Smooth muscle cell of the brain vasculature (primary cell): Measurements from ENCODE around the gene DOCK3.
"Not testable (repeated sequence)": the region's sequence is repeated elsewhere in the genome, so short reads cannot be mapped to it uniquely, and the experiment has no call there.

Source experiments
- DNase-seq: peaks from one replicate; pipeline ENCODE4 v3.0.0-alpha.2; 2012; ENCODE audit warnings: low read depth, low spot score

The DOCK3 gene

GRCh38 chr3:50650018-50650417 lies 24.7 kb upstream of the DOCK3 start:
- no peak for DNase-seq

DNA sequence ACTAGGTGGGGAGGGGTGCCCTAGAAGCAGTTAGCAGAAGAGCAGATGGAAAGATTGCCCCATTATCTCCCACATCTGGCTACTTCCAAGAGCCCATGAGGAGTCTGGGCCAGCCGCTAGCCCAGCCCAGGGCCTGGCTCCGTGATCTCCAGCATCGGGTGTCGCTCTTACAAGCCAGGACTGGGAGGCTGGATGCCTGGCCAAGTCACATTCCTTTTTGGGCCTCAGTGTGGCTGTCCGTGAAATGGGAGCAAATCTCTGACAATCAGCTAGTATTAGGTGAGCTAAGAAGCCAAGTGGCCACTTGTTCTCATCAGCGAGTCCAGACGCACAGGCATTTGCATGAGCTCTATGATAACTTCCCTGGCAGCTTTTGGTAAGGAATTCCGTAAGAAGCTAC lies 23.3 kb upstream of the DOCK3 start:
- no peak for DNase-seq

DNA sequence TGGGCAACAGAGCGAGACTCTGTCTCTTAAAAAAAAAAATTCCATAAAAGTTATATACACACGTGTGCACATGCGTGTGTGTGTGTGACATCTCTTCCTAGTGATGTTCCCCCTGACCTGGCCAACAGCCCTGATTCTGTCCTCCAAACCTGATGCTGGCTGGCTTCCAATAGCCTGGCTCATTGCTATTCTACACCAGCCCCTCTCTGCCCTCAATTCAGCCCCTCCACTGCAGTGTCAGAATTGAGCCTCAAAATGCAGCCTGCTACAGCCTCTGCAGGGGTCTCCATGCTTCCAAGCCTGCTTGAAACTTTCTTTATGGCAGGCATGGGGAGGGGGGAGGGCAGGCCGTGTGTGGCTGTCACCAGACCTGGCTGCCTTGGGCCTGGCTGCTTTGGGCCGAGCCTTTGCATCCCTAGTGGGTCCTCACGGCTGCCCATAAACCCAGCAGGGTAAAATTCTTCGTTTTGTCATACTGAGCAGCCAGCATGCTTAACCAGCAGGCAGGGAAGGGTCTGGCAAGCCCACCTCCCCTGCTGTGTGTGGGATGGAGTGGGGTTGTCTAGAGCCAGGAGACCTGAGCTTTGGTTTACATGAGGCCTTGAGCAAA lies 22.7 kb upstream of the DOCK3 start:
- no peak for DNase-seq

DNA sequence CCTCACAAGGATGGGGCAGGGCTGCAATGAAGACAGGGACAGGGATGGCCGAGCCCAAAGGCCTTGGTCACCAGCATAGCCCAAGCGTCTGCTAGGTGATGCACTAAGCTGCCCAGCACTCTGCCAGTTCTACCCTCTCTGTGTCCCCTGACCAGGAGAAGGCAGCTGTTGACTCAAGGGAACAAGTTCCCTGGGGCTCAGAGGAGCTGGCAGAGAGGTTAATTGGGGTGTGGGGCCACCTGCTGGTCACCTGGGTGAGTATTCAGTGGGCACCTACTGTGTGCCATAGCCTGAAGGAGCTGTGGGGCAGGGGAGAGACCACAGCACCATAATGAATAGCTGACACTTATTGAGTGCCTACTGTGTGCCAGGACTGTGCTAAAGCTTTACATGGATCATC lies 22.0 kb upstream of the DOCK3 start:
- DNase-seq: no peak

- no peak for DNase-seq
Observed at GRCh38 chr3:50653937-50654595, 20.7 kb upstream of the DOCK3 start.

DNA sequence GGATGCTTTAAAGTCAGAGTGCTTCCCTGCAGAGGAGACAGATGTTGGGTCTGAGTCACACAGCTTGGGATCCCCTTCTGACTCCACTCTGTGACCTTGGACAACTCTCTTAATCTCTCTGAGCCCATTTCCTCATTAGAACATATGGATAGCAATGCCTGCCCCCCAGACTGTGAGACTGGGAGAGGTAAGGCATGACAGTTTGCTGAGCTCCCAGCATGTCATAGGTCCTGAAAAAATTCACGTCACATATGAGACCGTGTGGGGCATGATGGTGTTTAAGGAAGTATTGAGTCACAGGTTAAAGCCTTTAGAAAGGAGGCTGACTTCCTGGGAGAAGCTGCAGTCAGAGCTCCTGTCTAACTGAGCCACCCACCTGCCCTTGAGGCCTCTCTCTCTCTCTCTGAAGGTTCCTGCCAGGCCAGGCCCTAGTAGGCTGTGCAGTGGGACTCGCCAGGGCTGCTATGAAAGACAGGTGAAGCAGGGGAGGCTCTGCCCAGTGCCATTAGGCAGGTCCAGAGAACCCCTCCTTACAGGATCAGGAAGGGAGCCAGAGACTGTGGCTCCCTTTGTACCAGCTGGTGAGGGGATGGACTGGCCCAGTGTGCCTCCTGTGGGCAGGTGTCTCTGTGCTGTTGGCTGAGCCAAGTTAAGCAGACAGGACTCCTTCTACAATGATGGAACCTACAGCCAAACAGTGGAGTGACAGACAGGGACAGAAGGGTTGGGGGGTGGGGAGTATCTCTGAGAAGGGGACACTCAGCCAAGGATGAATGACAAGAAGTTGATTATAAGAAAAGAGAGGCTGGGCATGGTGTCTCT lies 19.5 kb upstream of the DOCK3 start:
- no peak for DNase-seq

DNA sequence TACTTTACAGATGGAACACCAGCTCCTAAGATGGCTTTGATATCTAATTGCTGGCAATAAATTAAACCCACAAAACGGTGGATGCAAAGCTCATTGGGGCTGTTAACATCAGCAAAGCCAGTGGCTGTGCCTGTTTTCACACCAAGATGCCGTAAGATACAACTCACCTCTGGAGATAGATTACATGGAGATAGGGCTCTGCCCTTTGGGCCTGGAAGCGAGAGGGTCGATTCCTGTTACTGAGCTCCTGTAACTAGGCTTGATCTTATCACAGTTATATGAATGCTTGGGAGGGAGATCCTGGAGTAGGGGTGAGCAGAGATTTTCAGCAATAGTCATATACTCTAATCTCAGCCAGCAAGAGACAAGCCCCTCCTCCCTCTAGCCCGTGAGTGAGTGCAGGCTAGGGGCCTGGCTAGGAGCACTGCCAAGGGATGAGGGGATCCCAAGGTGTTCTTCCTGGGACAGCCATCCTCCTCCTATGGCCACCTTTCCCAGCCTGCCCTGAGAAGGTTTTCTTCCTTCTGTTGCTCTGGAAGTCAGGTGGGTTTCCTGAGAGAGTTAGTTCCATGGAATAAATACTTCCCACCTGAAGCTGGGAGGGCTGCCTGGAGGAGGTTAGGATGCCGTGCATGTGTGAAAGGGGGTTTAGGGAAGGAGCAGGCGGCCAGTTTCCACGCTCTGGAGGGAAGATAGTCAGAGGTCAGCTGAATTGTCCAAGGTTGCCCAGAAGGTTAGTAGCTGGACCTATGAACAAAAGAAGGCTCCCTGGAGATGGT lies 18.1 kb upstream of the DOCK3 start:
- DNase-seq: no peak

DNA sequence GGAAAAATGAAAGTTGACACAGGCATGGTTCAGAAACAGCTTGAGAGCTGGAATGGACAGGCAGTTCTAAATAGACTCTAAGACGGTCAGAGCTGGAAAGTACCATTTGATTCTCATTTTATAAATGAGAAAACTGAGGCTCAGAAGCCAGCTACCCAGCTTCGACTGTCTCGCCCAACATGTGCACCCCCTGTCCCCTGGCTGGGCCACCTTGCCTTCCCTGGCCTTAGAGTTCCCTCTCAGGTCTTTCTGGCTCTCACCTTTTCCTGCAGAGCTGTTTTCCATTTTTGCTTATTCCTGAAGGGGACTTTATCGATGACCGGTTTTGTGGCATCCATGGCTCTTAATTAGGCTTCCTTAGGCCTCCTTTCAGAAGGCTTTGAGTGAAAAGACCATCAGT lies 17.3 kb upstream of the DOCK3 start:
- DNase-seq: no peak

DNA sequence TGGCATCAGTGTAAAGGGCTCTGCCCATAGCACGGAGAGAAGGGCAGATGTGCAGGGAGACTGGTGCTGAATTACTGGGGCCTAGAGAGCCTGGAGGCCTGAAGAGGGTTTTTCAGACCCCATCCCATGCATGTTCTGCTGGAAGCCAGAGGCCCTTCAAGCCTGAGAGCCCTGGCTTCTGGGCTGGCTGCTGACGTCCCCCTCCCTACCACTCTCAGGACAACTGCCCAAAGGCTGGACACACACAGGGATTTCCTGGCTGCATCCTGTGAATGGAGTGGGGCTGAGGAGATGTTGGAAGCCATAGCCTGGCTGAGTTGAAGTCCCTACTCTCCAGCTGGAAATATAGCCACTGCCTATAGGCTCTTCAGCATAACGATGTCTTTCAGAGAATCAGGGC lies 16.9 kb upstream of the DOCK3 start:
- no peak for DNase-seq

- no peak for DNase-seq
Observed at GRCh38 chr3:50658416-50658815, 16.3 kb upstream of the DOCK3 start.

DNA sequence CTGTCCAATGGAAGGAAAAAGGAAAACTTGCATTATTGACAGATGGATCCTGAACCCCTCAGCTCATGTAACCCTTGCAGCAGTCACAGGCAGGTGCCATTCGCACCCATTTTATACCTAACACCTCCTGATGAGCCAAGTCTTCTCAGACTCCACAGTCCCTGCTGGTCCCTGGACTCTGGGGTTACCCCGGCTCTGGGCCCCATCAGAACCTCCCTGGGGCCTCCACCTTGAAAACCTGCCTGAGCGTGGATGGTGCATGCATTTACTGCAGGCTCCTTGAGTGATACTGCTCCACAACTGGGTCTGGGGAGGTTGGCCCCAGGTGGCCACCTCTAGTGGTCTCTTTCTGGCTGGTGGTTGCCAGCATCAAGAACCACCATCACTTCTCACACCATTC lies 15.9 kb upstream of the DOCK3 start:
- DNase-seq: no peak

DNA sequence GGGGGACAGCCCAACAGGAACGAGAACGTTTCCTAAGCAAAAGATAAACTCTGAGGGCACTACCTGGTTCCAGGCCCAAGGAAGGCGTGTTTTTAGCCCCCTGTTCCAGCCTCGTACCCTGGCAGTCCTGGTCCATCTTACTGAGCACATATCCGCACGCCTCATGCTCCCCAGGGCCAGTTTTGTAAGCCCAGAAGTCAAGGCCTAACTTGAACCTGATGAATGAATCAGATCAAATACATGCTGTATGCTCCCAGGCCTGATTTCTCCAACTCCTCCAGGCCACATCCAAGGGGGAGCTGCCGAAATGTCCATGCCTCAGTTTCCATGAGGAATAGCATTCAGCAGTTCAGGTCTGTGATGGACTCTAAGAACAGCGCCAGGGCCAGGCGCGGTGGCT lies 14.3 kb upstream of the DOCK3 start:
- no peak for DNase-seq

DNA sequence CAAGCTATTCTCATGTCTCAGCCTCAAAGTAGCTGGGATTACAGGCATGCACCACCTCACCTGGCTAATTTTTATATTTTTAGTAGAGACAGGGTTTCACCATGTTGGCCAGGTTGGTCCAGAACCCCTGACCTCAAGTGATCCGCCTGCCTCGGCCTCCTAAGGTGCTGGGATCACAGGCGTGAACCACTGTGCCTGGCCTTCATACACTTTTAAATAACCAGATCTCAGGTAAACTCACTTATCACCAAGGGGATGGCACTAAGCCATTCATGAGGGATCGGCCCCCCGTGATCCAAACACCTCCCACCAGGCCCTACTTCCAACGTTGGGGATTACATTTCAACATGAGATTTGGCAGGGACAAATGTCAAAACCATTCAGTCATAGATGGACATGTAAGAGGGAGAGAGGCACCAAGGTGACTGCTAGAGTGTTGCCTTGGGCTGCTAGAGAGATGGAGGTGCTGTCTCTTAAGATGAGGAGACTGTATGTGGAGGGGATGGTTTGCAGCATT lies 13.3 kb upstream of the DOCK3 start:
- no peak for DNase-seq

GRCh38 chr3:50662408-50662807 lies 12.3 kb upstream of the DOCK3 start:
- no peak for DNase-seq

DNA sequence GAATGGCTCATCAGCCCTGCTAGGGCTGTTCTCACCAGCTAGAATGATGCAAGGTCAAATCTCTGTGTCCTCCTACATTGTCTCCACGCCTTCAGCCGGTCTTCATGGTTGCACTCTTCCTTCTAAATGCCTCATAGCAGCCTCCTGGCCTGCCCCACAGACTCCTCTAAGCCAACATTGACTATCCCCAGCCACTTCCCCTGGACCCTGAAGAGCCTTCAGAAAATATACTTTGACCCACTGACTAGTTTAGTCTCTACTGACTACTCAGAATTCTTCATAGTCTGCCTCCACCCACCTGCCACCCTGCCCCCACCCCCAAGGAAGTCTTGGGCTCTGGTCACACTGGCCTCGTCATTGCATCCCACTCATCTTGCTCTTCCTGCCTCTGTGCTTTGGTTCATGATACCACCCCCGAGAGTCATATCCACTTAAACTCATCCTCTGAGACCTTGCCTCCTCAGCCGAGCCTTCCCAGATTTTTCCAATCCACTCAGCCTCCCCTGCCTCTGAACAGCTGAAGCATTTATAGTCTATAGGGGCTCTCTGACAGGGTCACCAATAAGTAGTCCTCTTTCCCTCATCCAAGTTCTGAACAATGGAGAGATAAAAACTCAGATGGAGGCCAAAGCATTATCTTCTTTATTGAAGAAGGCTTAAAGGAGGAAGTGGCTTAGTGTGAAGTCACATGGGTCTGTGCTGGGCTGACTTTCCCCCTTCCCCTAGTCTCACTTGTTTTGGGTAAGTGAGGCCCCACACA lies 9.5 kb upstream of the DOCK3 start:
- no peak for DNase-seq

GRCh38 chr3:50665841-50666115 lies 8.9 kb upstream of the DOCK3 start:
- DNase-seq: not testable (repeated sequence)

DNA sequence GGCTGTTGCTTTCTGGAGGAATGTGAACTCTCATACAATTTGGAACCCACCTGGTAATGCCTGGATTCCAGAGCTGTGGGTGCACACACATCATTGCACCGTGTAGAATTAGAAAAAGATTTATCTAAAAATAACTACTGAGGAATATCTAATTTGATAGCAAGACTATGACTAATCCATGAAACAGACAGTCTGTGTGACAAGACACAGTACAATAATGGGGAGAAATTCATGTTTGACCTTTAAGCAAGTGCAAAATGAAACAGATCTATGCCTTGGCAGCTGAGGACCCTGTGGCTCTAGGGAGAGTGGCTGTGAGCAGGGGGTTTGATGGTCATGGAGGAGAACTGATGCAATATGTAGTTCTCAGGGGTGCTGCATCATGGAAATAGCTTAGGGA lies 7.9 kb upstream of the DOCK3 start:
- DNase-seq: no peak

- DNase-seq: peak; percentile 15
Observed at GRCh38 chr3:50671331-50671730, 3.4 kb upstream of the DOCK3 start.

- DNase-seq: no peak
Observed at GRCh38 chr3:50672656-50673055, 2.1 kb upstream of the DOCK3 start.

DNA sequence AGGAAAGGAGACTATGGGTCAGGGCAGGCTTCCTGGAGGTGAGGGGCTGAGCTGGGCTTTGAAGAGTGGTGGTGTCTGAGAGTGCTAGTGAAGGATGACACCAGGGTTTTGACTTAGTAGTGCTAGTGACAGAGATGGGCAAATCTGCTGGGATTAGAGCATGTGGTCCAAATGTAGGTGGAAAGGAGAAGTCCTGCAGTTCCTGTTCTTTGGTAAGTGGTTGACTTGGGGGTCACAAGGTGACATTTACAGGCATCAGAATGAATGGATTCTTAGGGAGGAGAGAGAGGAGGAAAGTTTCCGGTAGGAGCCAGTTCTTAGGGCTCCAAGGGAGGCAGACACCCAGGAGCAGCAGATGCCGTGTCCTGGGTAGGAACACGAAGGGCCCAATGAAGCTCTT lies 796 bp upstream of the DOCK3 start:
- no peak for DNase-seq
